Stimulated activated CD8-positive, alpha-beta memory T cell treated with anti-CD3 and anti-CD28 coated beads, Interleukin-15, amount 100 ng/mL, for 1 hour (primary cell): ENCODE measurements around the gene EIF1AX.
"Not testable (repeated sequence)": the region's sequence is repeated elsewhere in the genome, so short reads cannot be mapped to it uniquely, and the experiment has no call there.

ENCODE experiments used
- DNase-seq: peaks from one replicate; pipeline ENCODE4 v3.0.0-alpha.2; 2020; ENCODE audit warnings: low read depth

Gene EIF1AX, protein sequence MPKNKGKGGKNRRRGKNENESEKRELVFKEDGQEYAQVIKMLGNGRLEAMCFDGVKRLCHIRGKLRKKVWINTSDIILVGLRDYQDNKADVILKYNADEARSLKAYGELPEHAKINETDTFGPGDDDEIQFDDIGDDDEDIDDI

GRCh38 chrX:20141281-20142220, at the start of gene EIF1AX:
TSS of gene EIF1AX (minus strand) at chrX:20141838. CDS start at chrX:20141640, 198 bp downstream.
- peak; percentile 88 for DNase-seq

DNA sequence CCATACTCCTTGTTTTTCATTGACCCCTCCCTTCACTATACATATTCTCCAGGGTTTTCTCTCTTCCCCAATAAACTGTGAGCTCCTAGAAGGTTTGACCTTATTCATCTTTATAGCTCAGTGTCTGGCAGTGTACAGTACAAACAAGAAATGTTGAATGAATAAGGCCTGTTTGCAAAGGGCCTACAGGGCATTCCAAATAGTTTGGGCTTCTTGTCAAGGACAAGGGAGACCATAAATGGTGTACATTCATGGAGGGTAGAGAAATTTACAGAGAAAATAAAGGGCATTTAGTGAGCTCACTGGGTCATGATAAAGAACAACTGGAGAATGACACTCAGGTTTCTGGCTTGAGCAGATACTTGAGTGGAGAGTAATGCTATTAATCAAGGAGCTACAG, 47.5 kb upstream of the EIF1AX start:
- DNase-seq, result no peak

GRCh38 chrX:20181598-20182329, 40.1 kb upstream of the EIF1AX start:
- no peak for DNase-seq

- no peak for DNase-seq
Observed at GRCh38 chrX:20177093-20177492, 35.5 kb upstream of the EIF1AX start.

DNA sequence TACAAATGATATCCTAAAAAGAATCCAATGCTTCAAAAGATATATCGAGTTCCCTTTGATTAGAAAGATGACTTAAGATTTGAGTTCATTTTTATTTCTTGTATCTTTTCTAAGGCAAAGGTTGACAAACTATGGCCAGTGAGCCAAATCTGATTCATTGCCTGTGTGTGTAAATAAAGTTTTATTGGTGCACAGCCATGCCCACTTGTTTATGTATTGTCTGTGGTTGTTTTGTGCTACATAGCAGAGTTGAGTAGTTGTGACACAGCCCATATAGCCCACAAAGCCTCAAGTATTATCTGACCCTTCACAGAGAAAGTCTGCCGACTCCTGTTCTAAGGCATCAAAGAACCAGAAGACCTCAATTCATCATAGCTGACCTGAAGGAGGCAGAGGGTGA, 32.2 kb upstream of the EIF1AX start:
- no peak for DNase-seq

DNA sequence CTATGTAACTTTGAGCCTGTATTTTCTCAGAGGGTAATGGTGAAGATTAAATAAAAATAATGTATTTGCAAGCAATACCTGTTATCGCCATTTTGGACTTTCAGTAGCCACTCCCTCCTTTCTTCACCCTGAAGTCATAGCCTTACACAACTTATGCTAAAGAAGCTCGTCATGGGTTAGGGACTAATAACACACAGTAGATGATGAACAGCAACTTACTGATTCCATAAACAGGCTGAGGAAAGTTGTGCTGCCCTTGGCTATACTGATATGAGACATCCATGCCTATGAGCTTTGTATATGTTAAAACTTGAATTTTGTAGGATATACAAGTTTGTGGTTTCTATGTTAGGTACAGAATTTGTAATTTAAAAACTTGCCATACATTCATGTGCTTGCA, 31.7 kb upstream of the EIF1AX start:
- DNase-seq, result no peak

- no peak for DNase-seq
Observed at GRCh38 chrX:20171887-20172286, 30.2 kb upstream of the EIF1AX start.

DNA sequence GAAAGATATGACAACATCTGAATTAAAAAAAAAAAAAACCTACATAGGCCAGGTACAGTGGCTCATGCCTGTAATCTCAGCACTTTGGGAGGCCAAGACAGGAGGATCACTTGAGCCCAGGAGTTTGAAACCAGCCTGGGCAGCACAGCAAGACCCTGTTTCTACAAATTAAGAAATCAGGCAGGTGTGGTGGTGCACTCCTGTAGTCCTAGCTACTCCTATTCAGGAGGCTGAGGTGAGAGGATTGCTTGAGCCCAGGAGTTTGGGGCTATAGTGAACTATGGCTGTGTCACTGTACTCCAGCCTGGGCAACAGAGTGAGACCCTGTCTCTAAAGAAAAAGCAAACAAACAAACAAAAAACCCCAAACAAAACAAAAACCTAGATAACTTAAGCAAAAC, 20.9 kb upstream of the EIF1AX start:
- not testable (repeated sequence) for DNase-seq

- DNase-seq, result no peak
Observed at GRCh38 chrX:20159797-20160385, 18.3 kb upstream of the EIF1AX start.

DNA sequence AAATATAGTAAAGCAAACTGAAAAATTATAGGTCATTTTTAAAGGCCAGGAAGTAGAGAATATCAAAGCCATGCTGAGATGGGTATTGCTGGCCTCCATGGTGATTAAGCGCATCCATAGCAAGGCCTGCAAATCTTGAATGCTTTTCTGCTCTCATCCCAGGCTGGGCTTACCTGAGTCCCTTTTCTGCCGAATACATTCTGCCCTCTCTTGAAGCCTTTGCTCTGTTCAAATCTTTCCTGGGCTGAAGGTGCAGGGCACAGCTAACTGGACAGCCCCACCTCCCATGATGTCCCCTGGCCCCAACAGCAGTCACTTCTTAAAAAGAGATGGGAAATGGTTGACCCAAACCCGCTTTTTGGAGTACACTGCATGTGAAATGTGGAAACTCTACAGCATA, 10.1 kb upstream of the EIF1AX start:
- DNase-seq, result no peak

GRCh38 chrX:20149326-20149725, 7.7 kb upstream of the EIF1AX start:
- DNase-seq, result no peak

- DNase-seq, result no peak
Observed at GRCh38 chrX:20147561-20147960, 5.9 kb upstream of the EIF1AX start.

DNA sequence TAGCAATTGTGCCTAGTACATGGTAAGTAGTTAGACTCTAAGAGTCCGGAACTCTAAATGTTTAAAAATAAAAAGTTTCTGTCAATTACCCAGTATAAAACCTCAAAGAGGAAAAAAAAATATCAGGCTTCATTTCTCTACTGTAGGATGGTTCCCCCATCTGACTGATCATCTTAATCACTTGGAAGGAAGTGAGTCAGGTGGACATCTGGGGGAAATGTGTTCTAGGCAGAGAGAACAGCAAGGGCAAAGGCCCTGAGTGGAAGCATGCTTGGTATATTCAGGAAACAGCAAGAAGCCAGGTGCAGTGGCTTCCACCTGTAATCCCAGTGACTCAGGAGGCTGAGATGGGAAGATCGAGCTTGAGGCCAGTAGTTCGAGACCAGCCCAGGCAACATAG, 2.9 kb upstream of the EIF1AX start:
- DNase-seq, result no peak

DNA sequence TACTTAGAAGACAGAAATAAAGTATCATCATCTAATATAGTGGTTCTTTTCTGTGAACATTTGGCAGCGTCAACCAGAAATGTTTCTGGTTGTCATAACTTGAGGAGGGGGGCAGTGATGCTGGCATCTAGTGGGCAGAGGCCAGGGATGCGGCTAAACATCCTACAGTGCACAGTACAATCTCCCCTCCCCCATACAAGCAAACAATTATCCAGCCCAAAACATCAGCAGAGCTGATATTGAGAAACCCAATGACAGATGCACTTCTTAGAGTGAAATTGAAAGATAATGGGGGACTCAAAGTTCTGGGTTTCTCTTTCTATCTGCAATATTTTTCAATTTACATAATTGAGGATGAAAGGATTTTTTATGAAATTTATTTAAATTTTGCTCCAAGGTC, 1.9 kb upstream of the EIF1AX start:
- no peak for DNase-seq

GRCh38 chrX:20143111-20143510, 1.5 kb upstream of the EIF1AX start:
- no peak for DNase-seq

DNA sequence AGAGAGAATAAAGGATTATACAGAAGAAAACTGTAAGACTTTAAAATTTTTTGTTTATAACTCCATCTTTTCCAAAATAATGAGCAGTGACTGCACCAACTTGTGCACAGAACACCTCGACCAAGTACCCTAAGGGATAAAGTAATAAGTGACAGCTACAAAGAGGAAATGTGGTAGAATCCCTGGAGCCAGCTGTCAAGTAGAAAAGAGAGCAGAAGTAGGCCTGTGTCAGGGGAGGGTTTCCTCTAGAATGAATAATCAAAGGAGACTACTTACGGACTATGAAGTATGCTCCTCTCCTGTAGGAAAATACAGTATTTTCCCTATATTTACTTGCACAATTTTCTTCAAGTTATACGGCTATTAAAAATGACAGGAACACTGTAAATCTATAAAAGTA, 1.2 kb downstream of the EIF1AX start:
- DNase-seq, result no peak

DNA sequence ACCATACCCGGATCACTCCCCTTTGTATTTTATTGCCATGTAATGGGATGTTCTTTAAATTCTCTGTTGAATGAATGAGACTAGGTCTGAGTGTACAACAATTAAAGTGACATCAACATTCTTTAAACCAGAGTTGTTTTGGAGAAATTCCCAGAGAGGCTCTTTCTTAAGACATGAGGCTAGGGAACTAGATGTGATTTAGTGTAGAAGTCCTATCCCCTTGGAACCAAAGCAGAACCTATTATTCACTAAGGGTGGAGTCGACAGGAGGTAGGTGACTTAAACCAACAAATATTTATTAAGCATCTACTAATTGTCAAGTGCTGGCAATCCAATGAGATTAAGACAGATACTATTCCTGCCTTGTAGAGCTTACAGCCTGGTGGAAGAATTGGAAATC, 1.7 kb downstream of the EIF1AX start:
- no peak for DNase-seq

- DNase-seq, result no peak
Observed at GRCh38 chrX:20135944-20136343, 5.7 kb downstream of the EIF1AX start.

- no peak for DNase-seq
Observed at GRCh38 chrX:20132666-20133065, 9.0 kb downstream of the EIF1AX start.

DNA sequence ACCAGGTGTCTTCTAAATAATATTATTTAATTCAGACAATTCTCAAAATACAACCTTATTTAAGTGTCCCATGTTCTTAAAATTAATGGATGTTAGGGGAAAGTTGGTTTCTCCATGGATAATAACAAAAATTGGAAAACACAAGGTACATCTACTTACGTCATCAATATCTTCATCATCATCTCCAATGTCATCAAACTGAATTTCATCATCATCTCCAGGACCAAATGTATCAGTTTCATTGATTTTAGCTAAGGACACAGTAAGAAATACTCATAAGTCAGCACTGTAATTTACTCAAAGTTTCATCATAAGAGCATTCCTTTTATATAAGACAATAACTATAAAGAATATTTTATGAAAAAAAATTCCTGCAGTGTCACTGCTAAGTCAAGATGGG, 11.3 kb downstream of the EIF1AX start:
- DNase-seq, result no peak

DNA sequence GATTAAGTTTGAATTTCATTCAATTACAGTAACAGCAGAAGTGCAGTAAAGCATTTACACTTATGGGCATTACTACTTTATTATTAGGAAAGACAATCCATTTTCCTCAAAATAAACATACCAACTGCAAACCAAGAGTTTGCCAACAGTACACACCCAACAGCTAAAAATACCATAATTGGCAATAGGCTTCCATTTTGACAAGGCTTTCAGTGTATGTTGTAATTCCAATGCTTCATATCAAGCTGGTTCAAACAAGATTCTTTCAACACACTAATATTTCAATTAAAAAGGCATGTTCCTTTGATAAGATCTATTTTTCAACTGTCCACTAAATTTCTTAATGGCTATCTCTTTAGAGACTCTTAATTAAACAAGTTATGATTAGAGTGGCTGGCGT, 12.1 kb downstream of the EIF1AX start:
- DNase-seq, result no peak

DNA sequence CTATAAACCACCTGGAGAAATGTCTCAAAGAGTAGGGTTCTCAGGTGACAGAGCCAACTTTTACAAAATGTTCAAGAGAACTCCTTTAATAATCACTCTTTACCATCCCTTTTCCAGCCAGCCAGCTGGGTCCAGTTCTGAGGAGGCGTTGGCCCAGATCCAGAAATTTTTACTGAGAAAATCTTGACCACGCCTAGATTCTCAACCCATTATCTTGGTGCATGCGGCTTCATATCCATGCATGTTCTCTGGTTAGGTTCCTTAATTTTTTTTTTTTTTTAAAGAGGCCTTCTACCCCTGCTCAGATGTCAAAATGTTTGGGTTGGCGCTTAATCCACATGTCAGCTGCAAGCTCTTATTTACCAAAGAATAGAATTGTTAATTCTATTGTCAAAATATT, 13.0 kb downstream of the EIF1AX start:
- no peak for DNase-seq

- not testable (repeated sequence) for DNase-seq
Observed at GRCh38 chrX:20127440-20127839, 14.2 kb downstream of the EIF1AX start.
